Muscle layer of colon (tissue), 2 donors: ENCODE measurements around the gene CDK10.
"Not testable (repeated sequence)": the region's sequence is repeated elsewhere in the genome, so short reads cannot be mapped to it uniquely, and the experiment has no call there.

Source experiments
- H3K27ac ChIP-seq: one replicate; pipeline ENCODE4 v1.7.0; 2013; ENCODE audit warnings: low read depth, mild to moderate bottlenecking, low read length, moderate library complexity
- H3K27me3 ChIP-seq, 2 donors: one replicate each; pipeline ENCODE4 v1.7.0; 2013; ENCODE audit warnings: low read length in 2 of 2, mild to moderate bottlenecking in 2 of 2; ENCODE audit not compliant: insufficient read depth in 2 of 2, control insufficient read depth in 1 of 2
- H3K36me3 ChIP-seq: one replicate; pipeline ENCODE4 v1.7.0; 2013; ENCODE audit warnings: mild to moderate bottlenecking, low read length; ENCODE audit not compliant: insufficient read depth
- H3K4me1 ChIP-seq: one replicate; pipeline ENCODE4 v1.7.0; 2013; ENCODE audit warnings: mild to moderate bottlenecking, low read length; ENCODE audit not compliant: insufficient read depth
- H3K4me3 ChIP-seq, 2 donors: one replicate each; pipeline ENCODE4 v1.7.0; 2013; ENCODE audit warnings: low read length in 2 of 2, low read depth in 1 of 2, mild to moderate bottlenecking in 1 of 2, moderate library complexity in 1 of 2
- H3K9ac ChIP-seq: one replicate; pipeline ENCODE4 v1.7.0; 2013; ENCODE audit warnings: low read length
- H3K9me3 ChIP-seq: one replicate; pipeline ENCODE4 v1.7.0; 2013; ENCODE audit warnings: mild to moderate bottlenecking, low read length
- donor health status: abdominal sarcoma.
- donor health status: Adenocarcinoma of cecum.

CDK10 gene

DNA sequence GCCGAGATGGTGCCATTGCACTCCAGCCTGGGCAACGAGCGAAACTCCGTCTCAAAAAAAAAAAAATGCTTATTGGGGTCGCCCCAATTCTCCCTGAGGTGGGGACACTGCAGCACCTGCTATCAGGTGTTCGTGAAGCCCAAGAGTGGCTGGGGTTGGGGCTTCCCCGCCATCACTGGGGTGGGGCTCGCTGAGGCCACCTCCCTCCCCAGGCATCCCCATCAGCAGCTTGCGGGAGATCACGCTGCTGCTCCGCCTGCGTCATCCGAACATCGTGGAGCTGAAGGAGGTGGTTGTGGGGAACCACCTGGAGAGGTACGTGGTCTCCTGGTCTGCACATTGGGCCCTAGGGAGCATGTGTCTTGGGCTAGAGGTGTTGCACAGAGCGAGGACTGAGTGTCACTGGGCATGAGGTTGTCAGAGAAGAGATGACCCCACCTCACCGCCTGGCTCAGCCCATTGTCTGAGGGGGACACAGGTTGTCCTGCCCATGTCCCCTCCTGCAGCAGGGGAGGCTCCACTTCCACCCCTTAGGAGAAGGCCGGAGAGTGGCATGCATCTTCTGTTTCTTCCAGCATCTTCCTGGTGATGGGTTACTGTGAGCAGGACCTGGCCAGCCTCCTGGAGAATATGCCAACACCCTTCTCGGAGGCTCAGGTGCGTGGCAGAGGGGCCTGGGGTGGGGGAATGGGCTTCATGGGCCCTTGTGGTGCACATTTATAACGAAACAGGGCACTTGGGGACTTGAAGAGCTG is 4.9 kb downstream of the CDK10 start:
- H3K9ac ChIP-seq: no peak overlapping the region
- peaks cover 38% of the 10 kb centered on the region for H3K36me3 ChIP-seq
- no peak overlapping the region for H3K27ac ChIP-seq
- H3K9me3 ChIP-seq: no peaks in the 10 kb centered on the region
- no peak overlapping the region for H3K4me3 ChIP-seq
- peaks cover 7% of the 10 kb centered on the region for H3K4me1 ChIP-seq
- H3K27me3 ChIP-seq: no peaks in the 10 kb centered on the region

DNA sequence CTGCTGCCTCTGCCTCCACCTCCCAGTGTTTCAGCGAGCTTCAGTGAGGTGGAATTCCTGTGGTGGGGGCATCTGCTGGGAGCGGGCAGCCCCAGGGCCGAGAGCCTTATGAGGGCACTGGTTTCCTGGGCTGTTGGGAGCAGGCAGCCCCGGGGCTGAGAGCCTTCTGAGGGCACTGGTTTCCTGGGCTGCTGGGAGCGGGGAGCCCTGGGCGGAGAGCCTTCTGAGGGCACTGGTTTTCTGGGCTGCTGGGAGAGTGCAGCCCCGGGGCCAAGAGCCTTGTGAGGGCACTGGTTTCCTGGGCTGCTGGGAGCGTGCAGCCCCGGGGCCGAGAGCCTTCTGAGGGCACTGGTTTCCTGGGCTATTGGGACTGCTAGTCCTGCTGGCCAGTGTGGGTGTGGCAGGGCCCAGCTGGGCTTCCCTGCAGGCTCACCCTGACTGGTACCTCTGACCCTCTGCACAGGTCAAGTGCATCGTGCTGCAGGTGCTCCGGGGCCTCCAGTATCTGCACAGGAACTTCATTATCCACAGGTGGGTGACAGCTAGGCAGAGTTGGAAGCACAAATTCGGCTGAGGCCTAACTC is 5.6 kb downstream of the CDK10 start:
- H3K9me3 ChIP-seq: no peaks in the 10 kb centered on the region
- peaks cover 38% of the 10 kb centered on the region for H3K36me3 ChIP-seq
- no peak overlapping the region for H3K9ac ChIP-seq
- H3K4me1 ChIP-seq: peaks cover 7% of the 10 kb centered on the region
- no peak overlapping the region for H3K4me3 ChIP-seq
- no peaks in the 10 kb centered on the region for H3K27me3 ChIP-seq
- no peak overlapping the region for H3K27ac ChIP-seq

DNA sequence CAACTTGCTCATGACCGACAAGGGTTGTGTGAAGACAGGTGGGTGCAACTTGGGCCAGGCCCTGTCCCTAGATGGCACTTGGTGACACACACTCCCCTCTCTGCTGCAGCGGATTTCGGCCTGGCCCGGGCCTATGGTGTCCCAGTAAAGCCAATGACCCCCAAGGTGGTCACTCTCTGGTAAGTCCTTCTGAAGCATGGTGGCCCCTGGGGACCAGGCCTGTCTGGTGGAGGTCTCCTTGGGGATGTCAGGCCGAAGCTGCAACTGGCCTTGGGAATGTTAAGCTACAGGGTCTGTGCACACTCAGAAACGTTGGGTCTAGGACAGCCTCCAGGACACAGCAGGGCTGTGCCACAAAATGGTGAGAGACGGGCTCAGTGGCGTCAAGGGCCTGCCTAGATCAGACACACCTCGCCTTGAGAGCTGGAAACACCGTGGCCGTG is 6.8 kb downstream of the CDK10 start:
- Histone ChIP-seq H3K27ac (no peak overlapping the region), H3K9ac (no peak overlapping the region), H3K4me3 (no peak overlapping the region), H3K9me3 (no peaks in the 10 kb centered on the region), H3K4me1 (no peaks in the 10 kb centered on the region), H3K27me3 (no peaks in the 10 kb centered on the region), H3K36me3 (peaks cover 38% of the 10 kb centered on the region)

DNA sequence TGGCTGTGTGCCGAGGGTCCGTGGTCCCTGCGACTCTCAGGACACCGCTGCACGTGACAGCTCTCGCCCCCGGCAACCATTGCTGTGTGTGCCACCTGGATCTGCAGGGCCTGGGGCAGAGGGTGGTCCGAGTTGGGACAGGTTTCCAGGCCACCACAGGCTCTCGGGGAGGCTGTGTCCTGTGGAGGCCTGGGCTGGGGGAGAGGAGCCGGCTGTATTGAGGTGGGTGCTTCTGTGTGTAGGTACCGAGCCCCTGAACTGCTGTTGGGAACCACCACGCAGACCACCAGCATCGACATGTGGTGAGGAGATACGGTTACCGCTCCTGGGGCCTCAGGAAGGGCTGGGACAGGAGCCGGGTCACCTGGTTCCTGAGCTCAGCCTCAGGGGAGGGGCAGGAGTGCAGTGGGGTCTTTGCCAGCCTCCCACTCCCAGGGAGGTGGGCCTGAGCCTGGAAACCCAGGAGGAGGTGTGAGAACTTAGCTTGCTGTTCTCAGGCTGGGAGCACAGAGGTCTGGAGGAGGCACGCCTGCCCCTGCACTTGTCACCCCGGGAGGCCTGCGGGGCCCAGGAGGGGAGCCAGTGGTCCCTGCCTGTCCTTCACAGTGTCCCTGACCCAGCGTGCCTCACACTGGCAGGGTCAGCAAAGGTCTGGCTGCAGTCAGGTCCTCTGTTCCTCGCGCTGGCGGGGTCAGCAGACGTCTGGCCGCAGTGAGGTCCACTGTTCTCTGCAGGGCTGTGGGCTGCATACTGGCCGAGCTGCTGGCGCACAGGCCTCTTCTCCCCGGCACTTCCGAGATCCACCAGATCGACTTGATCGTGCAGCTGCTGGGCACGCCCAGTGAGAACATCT is 7.7 kb downstream of the CDK10 start:
- Histone ChIP-seq H3K36me3 (peaks cover 34% of the 10 kb centered on the region), H3K27me3 (no peaks in the 10 kb centered on the region), H3K9me3 (no peaks in the 10 kb centered on the region), H3K9ac (no peak overlapping the region), H3K4me3 (no peak overlapping the region), H3K4me1 (no peaks in the 10 kb centered on the region), H3K27ac (no peak overlapping the region)

DNA sequence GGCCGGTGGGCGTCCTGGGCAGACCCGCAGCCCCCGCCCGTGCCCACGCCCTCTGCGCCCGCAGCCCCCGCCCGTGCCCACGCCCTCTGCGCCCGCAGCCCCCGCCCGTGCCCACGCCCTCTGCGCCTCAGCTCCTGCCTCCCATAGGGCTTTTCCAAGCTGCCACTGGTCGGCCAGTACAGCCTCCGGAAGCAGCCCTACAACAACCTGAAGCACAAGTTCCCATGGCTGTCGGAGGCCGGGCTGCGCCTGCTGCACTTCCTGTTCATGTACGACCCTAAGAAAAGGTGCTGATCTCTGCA is 8.2 kb downstream of the CDK10 start:
- not testable (repeated sequence) for H3K4me3 ChIP-seq, H3K27me3 ChIP-seq, H3K9ac ChIP-seq, H3K9me3 ChIP-seq, H3K27ac ChIP-seq, H3K4me1 ChIP-seq
- peaks cover 29% of the 10 kb centered on the region for H3K36me3 ChIP-seq

DNA sequence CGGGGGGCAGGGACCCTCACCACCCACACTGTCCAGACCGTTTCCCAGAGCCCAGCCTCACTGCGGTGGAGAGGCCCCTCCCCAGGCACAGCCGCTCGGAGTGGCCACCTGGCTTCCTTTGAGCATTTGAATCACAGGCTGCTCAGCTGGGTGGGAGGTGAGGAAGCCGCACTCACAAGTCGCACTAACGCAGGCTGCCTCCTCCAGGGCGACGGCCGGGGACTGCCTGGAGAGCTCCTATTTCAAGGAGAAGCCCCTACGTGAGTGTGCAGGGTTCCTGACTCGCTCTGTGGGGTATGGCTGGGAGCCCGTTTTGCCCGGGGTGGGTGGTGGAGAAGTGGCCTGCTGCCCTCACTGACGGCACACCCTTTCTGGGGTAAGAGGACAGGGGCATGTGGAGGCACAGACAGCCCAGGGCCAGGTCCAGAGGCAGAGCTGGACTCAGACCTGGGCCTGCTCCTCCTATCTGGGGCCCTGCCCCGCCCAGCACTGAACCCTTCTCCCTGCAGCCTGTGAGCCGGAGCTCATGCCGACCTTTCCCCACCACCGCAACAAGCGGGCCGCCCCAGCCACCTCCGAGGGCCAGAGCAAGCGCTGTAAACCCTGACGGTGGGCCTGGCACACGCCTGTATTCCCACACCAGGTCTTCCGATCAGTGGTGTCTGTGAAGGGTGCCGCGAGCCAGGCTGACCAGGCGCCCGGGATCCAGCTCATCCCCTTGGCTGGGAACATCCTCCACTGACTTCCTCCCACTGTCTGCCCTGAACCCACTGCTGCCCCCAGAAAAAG is 8.8 kb downstream of the CDK10 start:
- no peak overlapping the region for H3K9ac ChIP-seq
- H3K4me1 ChIP-seq: peaks cover under 1% of the 10 kb centered on the region
- H3K9me3 ChIP-seq: no peaks in the 10 kb centered on the region
- H3K4me3 ChIP-seq: no peak overlapping the region
- H3K36me3 ChIP-seq: peaks cover 29% of the 10 kb centered on the region
- no peak overlapping the region for H3K27ac ChIP-seq
- H3K27me3 ChIP-seq: no peaks in the 10 kb centered on the region

DNA sequence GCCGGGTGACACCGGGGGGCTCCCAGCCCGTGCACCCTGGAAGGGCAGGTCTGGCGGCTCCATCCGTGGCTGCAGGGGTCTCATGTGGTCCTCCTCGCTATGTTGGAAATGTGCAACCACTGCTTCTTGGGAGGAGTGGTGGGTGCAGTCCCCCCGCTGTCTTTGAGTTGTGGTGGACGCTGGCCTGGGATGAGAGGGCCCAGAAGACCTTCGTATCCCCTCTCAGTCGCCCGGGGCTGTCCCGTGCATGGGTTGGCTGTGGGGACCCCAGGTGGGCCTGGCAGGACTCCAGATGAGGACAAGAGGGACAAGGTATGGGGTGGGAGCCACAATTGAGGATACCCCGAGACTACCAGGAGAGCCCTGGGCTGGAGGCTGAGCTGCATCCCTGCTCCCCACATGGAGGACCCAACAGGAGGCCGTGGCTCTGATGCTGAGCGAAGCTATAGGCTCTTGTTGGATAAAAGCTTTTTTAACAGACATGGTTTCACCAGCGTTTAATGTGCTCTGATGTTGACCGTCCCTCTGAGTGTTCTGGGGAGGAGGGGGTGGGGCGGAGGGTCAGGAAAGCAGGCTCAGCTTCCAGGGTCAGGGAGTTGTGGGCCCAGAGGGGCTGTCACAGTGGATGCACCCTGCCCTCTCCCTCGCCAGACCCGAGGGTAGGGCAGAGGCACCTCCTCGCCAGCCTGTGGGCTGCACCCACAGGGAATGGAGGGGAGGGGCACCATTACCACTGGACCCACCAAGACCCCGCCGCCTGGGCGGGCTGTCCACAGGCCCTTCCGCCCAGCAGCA is 9.6 kb downstream of the CDK10 start:
- peaks cover 25% of the 10 kb centered on the region for H3K36me3 ChIP-seq
- no peaks in the 10 kb centered on the region for H3K9me3 ChIP-seq
- H3K27me3 ChIP-seq: peaks cover 0 to 6% of the 10 kb centered on the region in 2 donors
- no peak overlapping the region for H3K4me3 ChIP-seq
- H3K27ac ChIP-seq: no peak overlapping the region
- H3K4me1 ChIP-seq: peaks cover 8% of the 10 kb centered on the region
- no peak overlapping the region for H3K9ac ChIP-seq

DNA sequence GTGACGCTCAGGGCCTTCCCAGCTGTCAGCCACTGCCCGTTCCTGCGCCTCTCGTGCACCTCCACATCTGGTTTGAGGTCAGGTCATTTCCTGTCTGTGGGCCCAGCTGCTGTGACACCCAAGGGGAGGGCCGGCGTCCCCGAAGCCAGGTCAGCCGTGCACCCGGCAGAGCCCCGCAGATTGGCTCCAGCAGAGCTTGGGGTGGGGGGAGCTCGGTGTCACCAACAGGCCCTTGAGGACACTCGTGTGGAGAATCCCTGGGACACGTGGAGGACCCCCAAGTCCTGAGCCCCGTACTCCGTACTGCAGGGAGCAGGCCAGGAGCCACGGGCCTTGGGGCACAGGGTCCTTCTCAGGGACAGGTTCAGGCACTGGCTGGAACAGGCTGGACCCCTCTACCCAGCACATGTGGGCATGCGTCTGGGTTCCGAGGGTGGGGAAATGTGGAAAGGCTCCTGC is 10.2 kb downstream of the CDK10 start:
- peaks cover 8% of the 10 kb centered on the region for H3K4me1 ChIP-seq
- H3K36me3 ChIP-seq: peaks cover 19% of the 10 kb centered on the region

DNA sequence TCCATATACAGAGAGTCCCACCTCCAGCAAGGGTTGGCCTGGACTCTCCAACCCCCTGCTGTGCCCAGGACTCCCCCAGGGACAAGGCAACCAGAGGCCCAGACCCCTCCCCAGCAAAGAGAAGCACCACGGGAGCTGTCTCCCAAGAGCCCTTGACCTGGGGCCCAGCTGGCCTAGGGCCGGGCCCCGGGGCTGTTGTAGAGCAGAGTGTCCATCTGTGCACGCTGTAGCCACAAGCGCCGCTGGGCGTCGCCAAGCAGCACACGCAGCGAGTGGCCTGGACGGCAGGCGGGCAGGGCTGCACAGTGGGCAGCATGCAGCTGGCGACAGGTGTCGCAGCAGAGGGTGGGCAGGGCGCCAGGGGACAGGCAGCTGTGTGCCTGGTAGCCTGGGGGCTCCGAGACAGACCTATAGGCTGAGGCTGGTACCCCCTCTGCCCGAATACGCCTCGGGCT is 10.7 kb downstream of the CDK10 start:
- H3K4me1 ChIP-seq: peaks cover 8% of the 10 kb centered on the region
- no peak overlapping the region for H3K9ac ChIP-seq
- H3K36me3 ChIP-seq: peaks cover 15% of the 10 kb centered on the region
- no peaks in the 10 kb centered on the region for H3K9me3 ChIP-seq
- no peak overlapping the region for H3K27ac ChIP-seq
- peaks cover 0 to 15% of the 10 kb centered on the region in 2 donors for H3K27me3 ChIP-seq
- no peak overlapping the region for H3K4me3 ChIP-seq

More for the DNA sequence above, 10.2 kb downstream of the CDK10 start:
- Histone ChIP-seq H3K27me3 (peaks cover 0 to 10% of the 10 kb centered on the region in 2 donors), H3K9ac (no peak overlapping the region), H3K4me3 (no peak overlapping the region), H3K9me3 (no peaks in the 10 kb centered on the region), H3K27ac (no peak overlapping the region)

DNA sequence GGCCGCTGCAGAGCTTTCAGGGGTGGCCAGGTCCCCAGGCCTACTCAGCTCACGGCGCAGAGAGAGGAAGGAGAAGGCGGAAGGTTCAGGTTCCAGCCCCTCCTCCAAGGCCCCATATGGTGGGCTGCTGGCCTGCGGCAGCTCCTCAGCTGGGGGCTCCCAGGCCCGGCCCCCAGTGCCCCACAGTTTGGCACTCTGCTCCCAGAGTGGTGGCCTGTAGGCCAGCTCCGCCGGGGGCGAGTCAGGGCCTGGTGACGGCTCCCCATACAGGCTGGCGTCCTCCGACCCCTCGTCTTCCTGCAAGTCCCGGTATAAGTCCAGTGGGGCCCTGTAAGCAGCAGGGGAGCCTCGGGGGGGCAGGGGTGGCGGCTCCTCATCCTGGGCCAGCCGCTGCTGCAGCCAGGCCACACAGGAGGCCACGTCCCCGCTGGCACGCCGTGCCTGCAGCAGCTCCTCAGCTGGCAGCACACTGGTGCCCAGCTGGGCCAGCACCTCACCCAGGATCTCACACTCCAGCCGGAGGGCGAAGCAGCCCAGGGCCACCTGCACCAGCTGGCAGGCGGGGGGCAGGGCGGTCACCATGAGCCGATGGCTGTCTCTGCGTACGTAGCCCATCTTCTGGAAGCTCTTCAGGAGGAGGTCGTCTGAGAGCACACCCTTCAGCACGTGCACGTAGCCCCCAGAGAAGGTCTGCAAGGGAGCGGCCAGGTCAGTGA is 11.3 kb downstream of the CDK10 start:
- no peak overlapping the region for H3K4me3 ChIP-seq
- H3K9me3 ChIP-seq: no peaks in the 10 kb centered on the region
- no peak overlapping the region for H3K9ac ChIP-seq
- no peak overlapping the region for H3K27ac ChIP-seq
- H3K27me3 ChIP-seq: peaks cover 0 to 21% of the 10 kb centered on the region in 2 donors
- peaks cover 13% of the 10 kb centered on the region for H3K36me3 ChIP-seq
- peaks cover 8% of the 10 kb centered on the region for H3K4me1 ChIP-seq
